Smooth muscle cell (in vitro differentiated cells): ENCODE results near the gene FOXP1. TPM values are rescaled to one million over a fixed set of nuclear protein-coding genes. Genes with fewer than 3 reads are reported as not detected.

Source experiments
- DNase-seq: peaks from one replicate; lab custom pipeline; 2025; ENCODE audit not compliant: unreplicated experiment; lab: John Stamatoyannopoulos, UW
- H2AFZ ChIP-seq: fragments of 200-600 bp; sonication (generic); 2 replicates; pipeline ENCODE4 v1.6.0; 2016; ENCODE audit warnings: antibody characterized with exemption, low read depth, mild to moderate bottlenecking
- H3F3A ChIP-seq: fragments of 200-600 bp; sonication (generic); 2 replicates; pipeline ENCODE4 v1.6.0; 2017; ENCODE audit warnings: antibody characterized with exemption, low read depth
- H3K27ac ChIP-seq: fragments of 200-600 bp; sonication (generic); 2 replicates; pipeline ENCODE4 v1.5.1; 2016; ENCODE audit warnings: low read depth, mild to moderate bottlenecking
- H3K27me3 ChIP-seq: fragments of 200-600 bp; sonication (generic); 2 replicates; pipeline ENCODE4 v1.6.1; 2016; ENCODE audit warnings: low read depth, mild to moderate bottlenecking
- H3K36me3 ChIP-seq: fragments of 200-600 bp; sonication (generic); 2 replicates; pipeline ENCODE4 v1.5.1; 2016; ENCODE audit warnings: low read depth
- H3K4me1 ChIP-seq: fragments of 200-600 bp; sonication (generic); 2 replicates; pipeline ENCODE4 v1.5.1; 2016; ENCODE audit warnings: low read depth
- H3K4me2 ChIP-seq: fragments of 200-600 bp; sonication (generic); 2 replicates; pipeline ENCODE4 v1.6.0; 2016; ENCODE audit warnings: mild to moderate bottlenecking
- H3K4me3 ChIP-seq: fragments of 200-600 bp; sonication (generic); 2 replicates; pipeline ENCODE4 v1.5.1; 2016; ENCODE audit warnings: mild to moderate bottlenecking
- H3K79me2 ChIP-seq: fragments of 200-600 bp; sonication (generic); 2 replicates; pipeline ENCODE4 v1.6.0; 2016; ENCODE audit warnings: low read depth, mild to moderate bottlenecking
- H3K9ac ChIP-seq: fragments of 200-600 bp; sonication (generic); 2 replicates; pipeline ENCODE4 v1.6.0; 2016; ENCODE audit warnings: low read depth
- H3K9me3 ChIP-seq: fragments of 200-600 bp; sonication (generic); replicated peaks from 2 replicates; pipeline ENCODE4 v1.5.1; 2016; ENCODE audit warnings: low read depth
- H4K20me1 ChIP-seq: fragments of 200-600 bp; sonication (generic); 2 replicates; pipeline ENCODE4 v1.6.0; 2016; ENCODE audit warnings: low read depth
- CTCF ChIP-seq: fragments of 200-600 bp; sonication (generic); IDR thresholded peaks from 2 replicates; pipeline ENCODE4 v1.5.1; 2017; ENCODE audit warnings: borderline replicate concordance, mild to moderate bottlenecking, antibody characterized with exemption; ENCODE audit not compliant: insufficient read depth, poor library complexity, severe bottlenecking
- WGBS: methylation state at CpG from one replicate; pipeline ENCODE4 v1.1.7; 2016; ENCODE audit warnings: low lambda C conversion rate; 5-methylcytosine and 5-hydroxymethylcytosine counted together
- polyA plus RNA-seq: library from polyadenylated mRNA; unstranded; fragments of >200 nt; fragmentation: Nextera tagmentation; extraction: Ambion mirVana; gene quantifications from 2 replicates; pipeline ENCODE4 v1.2.1, GENCODE V29; 2016
- total RNA-seq: library from RNA; depleted of rRNA; stranded (reverse); fragments of >200 nt; gene quantifications from 2 replicates; pipeline ENCODE4 v1.2.3, GENCODE V29; 2014

The FOXP1 gene
- total and polyA plus RNA-seq, 2 experiments from 2014 or later = 40.9 to 68.0 TPM

GRCh38 chr3:71509066-71509465 is 74.5 kb downstream of the FOXP1 start:
- Histone ChIP-seq H3K9ac (peak overlapping the region; percentile 4), H3K27me3 (no peaks in the 10 kb centered on the region), H3K36me3 (no peaks in the 10 kb centered on the region), H3K4me1 (peaks cover 2% of the 10 kb centered on the region), H3K27ac (peak overlapping the region; percentile 94), H3K79me2 (peaks cover 26% of the 10 kb centered on the region), H3K4me2 (peak overlapping the region; percentile 31), H3K9me3 (no peaks in the 10 kb centered on the region), H3K4me3 (no peak overlapping the region), H3F3A (peaks cover 26% of the 10 kb centered on the region), H4K20me1 (no peaks in the 10 kb centered on the region), H2AFZ (no peak overlapping the region)
- TF ChIP-seq CTCF = no peak
- WGBS = 62% methylated on average over 3 of the region's 3 CpGs
- no peak for DNase-seq

GRCh38 chr3:71505767-71506350 is 77.7 kb downstream of the FOXP1 start:
- peaks cover 33% of the 10 kb centered on the region for H3K79me2 ChIP-seq
- peak overlapping the region; percentile 99 for H3K27ac ChIP-seq

DNA sequence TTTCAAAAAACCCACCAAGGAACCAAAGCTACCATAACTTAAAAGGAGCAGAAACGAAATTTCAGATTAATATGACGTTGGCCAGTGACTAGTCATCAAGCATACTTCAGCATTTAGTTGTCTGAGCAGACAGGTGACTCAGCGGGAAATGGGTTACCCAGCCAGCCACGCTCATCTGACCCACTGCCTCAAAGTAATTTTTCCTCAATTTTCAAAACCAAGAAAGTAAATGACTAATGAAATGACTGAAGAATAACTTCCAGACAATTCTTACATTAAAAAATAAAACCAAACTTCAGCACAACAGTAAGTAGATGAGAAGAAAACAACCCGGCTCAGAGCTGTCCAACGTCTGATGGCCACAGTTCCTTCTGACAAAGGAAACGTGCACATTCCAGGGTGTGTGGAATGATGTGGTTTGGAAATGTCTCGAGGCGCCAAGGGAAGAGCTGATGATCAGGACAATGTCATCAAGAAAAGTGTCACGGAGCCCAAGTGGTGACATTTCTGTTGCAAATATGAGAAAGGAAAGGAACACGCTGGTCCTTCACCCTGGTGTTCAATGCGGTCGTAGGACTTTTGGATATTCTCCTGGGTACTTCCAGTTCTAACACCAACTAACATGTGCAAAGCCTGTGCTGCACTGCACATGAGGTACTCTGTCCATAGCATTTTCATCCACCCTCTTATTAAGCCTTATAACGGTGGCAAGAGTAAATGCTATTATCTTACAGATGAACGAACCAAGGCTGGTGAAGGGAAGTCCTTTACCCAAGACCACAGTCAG is 79.1 kb downstream of the FOXP1 start:
- Histone ChIP-seq H3K4me1 (peaks cover 5% of the 10 kb centered on the region), H3K36me3 (no peaks in the 10 kb centered on the region), H3K4me2 (peak overlapping the region; percentile 71), H3F3A (peaks cover 17% of the 10 kb centered on the region), H3K27me3 (no peaks in the 10 kb centered on the region), H3K9me3 (no peaks in the 10 kb centered on the region), H4K20me1 (no peaks in the 10 kb centered on the region), H3K9ac (peak overlapping the region; percentile 89), H2AFZ (no peak overlapping the region), H3K27ac (peak overlapping the region; percentile 99), H3K4me3 (no peak overlapping the region), H3K79me2 (peaks cover 43% of the 10 kb centered on the region)
- TF ChIP-seq CTCF = no peak
- 39% methylated on average over 15 of the region's 15 CpGs for WGBS
- no peak for DNase-seq

More at GRCh38 chr3:71505767-71506350, 77.7 kb downstream of the FOXP1 start:
- Histone ChIP-seq H3K4me1 (peaks cover 5% of the 10 kb centered on the region), H3K36me3 (no peaks in the 10 kb centered on the region), H3K4me2 (no peak overlapping the region), H4K20me1 (no peaks in the 10 kb centered on the region), H3K9me3 (no peaks in the 10 kb centered on the region), H3F3A (peaks cover 26% of the 10 kb centered on the region), H3K9ac (no peak overlapping the region), H3K4me3 (no peak overlapping the region), H3K27me3 (no peaks in the 10 kb centered on the region), H2AFZ (no peak overlapping the region)
- no peak for DNase-seq
- no peak for TF ChIP-seq CTCF
- WGBS = 84% methylated on average over 10 of the region's 10 CpGs
